ENCODE results near the gene KIRREL3.

Gene KIRREL3

DNA sequence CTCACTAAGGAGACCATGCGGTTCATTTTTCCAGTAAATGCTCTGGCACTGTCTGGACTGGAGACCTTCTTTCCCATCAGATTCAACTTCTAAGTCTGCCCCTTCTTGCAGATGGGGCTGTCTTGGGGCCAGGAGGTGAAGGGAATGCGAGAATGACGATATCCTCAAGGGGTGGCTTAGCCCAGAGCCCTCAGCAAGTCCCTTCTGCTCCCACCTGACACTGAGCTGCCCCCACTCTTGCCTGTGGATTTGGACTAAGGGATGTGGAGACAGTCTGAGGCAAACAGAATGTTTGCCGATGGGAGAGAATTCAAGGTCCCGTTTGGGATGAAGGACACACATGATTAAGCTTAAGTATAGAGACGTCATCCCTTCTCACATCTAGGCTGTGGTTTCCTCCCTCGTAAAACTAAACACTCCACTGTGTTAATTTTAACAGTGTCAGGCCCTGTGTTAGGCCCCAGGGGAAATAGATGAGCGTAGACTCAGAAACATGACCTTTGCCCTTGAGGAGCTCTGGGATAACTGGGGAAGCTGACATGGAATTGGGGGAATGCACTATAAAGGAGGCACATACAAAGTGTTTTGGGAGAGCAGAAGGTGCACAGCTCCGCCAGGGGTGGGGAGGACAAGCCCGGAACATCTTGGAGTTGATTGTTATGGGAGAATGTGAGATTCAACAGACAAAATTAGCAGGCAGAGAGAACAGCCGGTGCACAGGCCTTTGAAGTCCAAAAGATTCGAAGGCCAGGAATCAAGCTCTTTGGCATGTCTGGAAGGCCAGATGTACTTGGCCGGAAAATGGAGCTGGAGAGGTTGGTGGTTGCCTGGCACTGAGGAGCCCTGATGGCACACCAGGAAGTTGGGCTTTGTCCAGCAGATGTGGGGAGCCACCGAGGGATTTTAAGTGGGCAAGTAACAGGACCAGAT lies 573.5 kb downstream of the KIRREL3 start:
- Histone ChIP-seq H3K4me2 (ENCODE audit: low read depth, low read length, poor library complexity, severe bottlenecking) (no peak overlapping the region), H3K27ac (ENCODE audit: low read depth, low read length) (no peak overlapping the region)

DNA sequence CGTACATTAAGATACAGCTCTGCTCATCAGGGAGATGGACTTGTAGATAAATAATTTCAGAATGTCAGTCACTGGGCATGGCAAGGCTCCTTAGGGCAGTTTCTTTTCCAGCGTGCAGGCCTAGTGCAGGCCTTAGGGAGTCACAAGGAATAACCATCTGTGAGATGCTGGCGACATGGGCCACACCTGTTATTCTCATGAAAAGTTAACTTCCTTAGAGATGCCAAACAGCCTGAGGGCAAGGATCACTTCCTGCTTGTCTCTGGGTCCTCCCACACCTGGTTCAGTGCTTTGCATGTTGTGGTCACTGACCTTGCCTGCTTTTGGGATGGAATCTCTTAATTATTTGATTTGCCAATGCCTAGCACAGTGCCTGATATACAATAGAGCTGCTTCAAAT lies 574.5 kb downstream of the KIRREL3 start:
- no peaks in the 10 kb centered on the region for H3K79me2 ChIP-seq (ENCODE audit: insufficient read depth, low read length)
- H2AFZ ChIP-seq (ENCODE audit: low read depth, low read length, severe bottlenecking) = no peak overlapping the region
- H3K27ac ChIP-seq (ENCODE audit: low read depth, low read length) = no peak overlapping the region
- H4K20me1 ChIP-seq (ENCODE audit: low read depth, low read length) = no peaks in the 10 kb centered on the region
- no peak overlapping the region for H3K4me3 ChIP-seq (ENCODE audit: insufficient read depth, low read length, poor library complexity, severe bottlenecking)
- no peak for TF ChIP-seq EZH2phosphoT487 (conservative IDR thresholded peaks at IDR 0.05; ENCODE audit: low read length)
- TF ChIP-seq, protein P1, sequence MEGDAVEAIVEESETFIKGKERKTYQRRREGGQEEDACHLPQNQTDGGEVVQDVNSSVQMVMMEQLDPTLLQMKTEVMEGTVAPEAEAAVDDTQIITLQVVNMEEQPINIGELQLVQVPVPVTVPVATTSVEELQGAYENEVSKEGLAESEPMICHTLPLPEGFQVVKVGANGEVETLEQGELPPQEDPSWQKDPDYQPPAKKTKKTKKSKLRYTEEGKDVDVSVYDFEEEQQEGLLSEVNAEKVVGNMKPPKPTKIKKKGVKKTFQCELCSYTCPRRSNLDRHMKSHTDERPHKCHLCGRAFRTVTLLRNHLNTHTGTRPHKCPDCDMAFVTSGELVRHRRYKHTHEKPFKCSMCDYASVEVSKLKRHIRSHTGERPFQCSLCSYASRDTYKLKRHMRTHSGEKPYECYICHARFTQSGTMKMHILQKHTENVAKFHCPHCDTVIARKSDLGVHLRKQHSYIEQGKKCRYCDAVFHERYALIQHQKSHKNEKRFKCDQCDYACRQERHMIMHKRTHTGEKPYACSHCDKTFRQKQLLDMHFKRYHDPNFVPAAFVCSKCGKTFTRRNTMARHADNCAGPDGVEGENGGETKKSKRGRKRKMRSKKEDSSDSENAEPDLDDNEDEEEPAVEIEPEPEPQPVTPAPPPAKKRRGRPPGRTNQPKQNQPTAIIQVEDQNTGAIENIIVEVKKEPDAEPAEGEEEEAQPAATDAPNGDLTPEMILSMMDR (IDR thresholded peaks at IDR 0.05; ENCODE audit: insufficient read depth, low read length, poor library complexity, severe bottlenecking) = no peak
- H3K36me3 ChIP-seq (ENCODE audit: low read length) = no peaks in the 10 kb centered on the region
- no peak overlapping the region for H3K9ac ChIP-seq (ENCODE audit: low read length)
- no peaks in the 10 kb centered on the region for H3K9me3 ChIP-seq (ENCODE audit: insufficient read depth, low read length)
- no peaks in the 10 kb centered on the region for H3K27me3 ChIP-seq (ENCODE audit: low read length)
- no peaks in the 10 kb centered on the region for H3K9me2 ChIP-seq (replicated peaks; ENCODE audit: insufficient read depth, low read length)
- no peaks in the 10 kb centered on the region for H3F3A ChIP-seq (ENCODE audit: insufficient read depth)
- no peak overlapping the region for H3K4me2 ChIP-seq (ENCODE audit: low read depth, low read length, poor library complexity, severe bottlenecking)

More for the DNA sequence above, 573.5 kb downstream of the KIRREL3 start:
- Histone ChIP-seq H3K9ac (ENCODE audit: low read length) (no peak overlapping the region), H3F3A (ENCODE audit: insufficient read depth) (no peaks in the 10 kb centered on the region), H4K20me1 (ENCODE audit: low read depth, low read length) (no peaks in the 10 kb centered on the region), H3K9me2 (replicated peaks; ENCODE audit: insufficient read depth, low read length) (no peaks in the 10 kb centered on the region), H3K9me3 (ENCODE audit: insufficient read depth, low read length) (no peaks in the 10 kb centered on the region), H2AFZ (ENCODE audit: low read depth, low read length, severe bottlenecking) (no peak overlapping the region), H3K4me3 (ENCODE audit: insufficient read depth, low read length, poor library complexity, severe bottlenecking) (no peak overlapping the region), H3K27me3 (ENCODE audit: low read length) (no peaks in the 10 kb centered on the region), H3K79me2 (ENCODE audit: insufficient read depth, low read length) (no peaks in the 10 kb centered on the region), H3K36me3 (ENCODE audit: low read length) (no peaks in the 10 kb centered on the region)
- TF ChIP-seq, protein P1 (IDR thresholded peaks at IDR 0.05; ENCODE audit: insufficient read depth, low read length, poor library complexity, severe bottlenecking) = no peak
- TF ChIP-seq EZH2phosphoT487 (conservative IDR thresholded peaks at IDR 0.05; ENCODE audit: low read length) = no peak

DNA sequence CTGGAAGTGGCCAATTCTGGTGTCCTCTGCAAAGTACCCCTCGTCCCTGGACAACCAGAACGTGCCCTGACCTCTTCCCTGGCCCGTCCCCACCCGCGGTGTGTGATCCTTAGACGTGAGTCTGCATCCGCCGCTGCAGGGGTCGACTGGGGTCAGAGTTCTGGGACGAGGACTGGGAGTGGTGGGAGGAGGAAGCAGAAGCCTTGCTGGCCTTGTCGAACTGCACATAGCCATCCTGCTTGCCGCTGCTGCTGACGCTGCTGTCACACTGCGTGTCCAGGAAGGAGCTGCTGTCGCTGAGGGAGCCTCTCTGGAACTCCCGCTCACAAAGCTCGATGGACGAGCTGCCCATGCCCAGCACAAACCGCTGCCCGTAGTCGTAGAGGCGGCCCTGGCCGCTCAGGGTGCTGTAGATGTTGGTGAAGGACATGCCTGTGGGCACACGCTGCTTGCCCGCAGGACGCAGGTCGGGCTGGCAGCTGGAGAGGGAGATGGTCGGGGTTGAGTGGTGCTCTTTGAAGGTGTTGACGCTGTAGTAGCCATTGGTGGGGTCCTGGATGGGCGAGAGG lies 576.0 kb downstream of the KIRREL3 start:
- no peak overlapping the region for H3K4me2 ChIP-seq (ENCODE audit: low read depth, low read length, poor library complexity, severe bottlenecking)
- no peak overlapping the region for H3K4me3 ChIP-seq (ENCODE audit: insufficient read depth, low read length, poor library complexity, severe bottlenecking)
- no peaks in the 10 kb centered on the region for H3K27me3 ChIP-seq (ENCODE audit: low read length)
- H3K36me3 ChIP-seq (ENCODE audit: low read length) = no peaks in the 10 kb centered on the region
- H3K9ac ChIP-seq (ENCODE audit: low read length) = no peak overlapping the region
- TF ChIP-seq EZH2phosphoT487 (conservative IDR thresholded peaks at IDR 0.05; ENCODE audit: low read length) = no peak
- TF ChIP-seq, protein P1 (IDR thresholded peaks at IDR 0.05; ENCODE audit: insufficient read depth, low read length, poor library complexity, severe bottlenecking) = no peak
- no peak overlapping the region for H2AFZ ChIP-seq (ENCODE audit: low read depth, low read length, severe bottlenecking)
- H3F3A ChIP-seq (ENCODE audit: insufficient read depth) = no peaks in the 10 kb centered on the region
- H3K79me2 ChIP-seq (ENCODE audit: insufficient read depth, low read length) = no peaks in the 10 kb centered on the region
- no peaks in the 10 kb centered on the region for H4K20me1 ChIP-seq (ENCODE audit: low read depth, low read length)
- H3K9me3 ChIP-seq (ENCODE audit: insufficient read depth, low read length) = no peaks in the 10 kb centered on the region
- H3K9me2 ChIP-seq (replicated peaks; ENCODE audit: insufficient read depth, low read length) = no peaks in the 10 kb centered on the region
- H3K27ac ChIP-seq (ENCODE audit: low read depth, low read length) = no peak overlapping the region

Data from SU-DHL-6 (cell line).